GM23338 (cell line): Measurements from ENCODE around the gene AP1S1. TPM values are rescaled to one million over a fixed set of nuclear protein-coding genes. Genes with fewer than 3 reads are reported as not detected.

ENCODE experiments used
- CREB1 ChIP-seq: fragments of 250-450 bp; sonication (Bioruptor Pico); IDR thresholded peaks from 2 replicates; pipeline ENCODE4 v1.5.0; 2020; ENCODE audit warnings: low read depth, mild to moderate bottlenecking, moderate library complexity
- ZNF114 ChIP-seq: fragments of 250-450 bp; sonication (Bioruptor Pico); IDR thresholded peaks from 2 replicates; pipeline ENCODE4 v1.5.0; 2020; ENCODE audit warnings: mild to moderate bottlenecking, moderate library complexity
- polyA plus RNA-seq: library from polyadenylated mRNA; unstranded; fragments of >200 nt; fragmentation: Nextera tagmentation; extraction: Ambion mirVana; gene quantifications from 2 replicates; pipeline ENCODE4 v1.2.1, GENCODE V29; 2016
- total RNA-seq: library from RNA; depleted of rRNA; stranded (reverse); fragments of >200 nt; shearing (Covaris generic); gene quantifications from 2 replicates; pipeline ENCODE4 v1.2.3, GENCODE V29; 2014
- TF ChIP-seq, protein P1 (sequence below): fragments of 250-450 bp; sonication (Bioruptor Pico); IDR thresholded peaks from 2 replicates; pipeline ENCODE4 v1.5.0; 2020; ENCODE audit warnings: mild to moderate bottlenecking, moderate library complexity
- TF ChIP-seq, protein P2 (sequence below): IDR thresholded peaks from one replicate; pipeline ENCODE4 v1.6.1; 2018; ENCODE audit warnings: antibody characterized with exemption; ENCODE audit not compliant: unreplicated experiment
- TF ChIP-seq, protein P3 (sequence below), 2 experiments: fragments of 200-600 bp in 1 of 2; sonication (generic) in 1 of 2; conservative IDR thresholded peaks; 2 replicates each; pipeline versions ENCODE4 v1.5.1 to v1.6.1; 2016 to 2017; ENCODE audit warnings: antibody characterized with exemption in 2 of 2, low read depth in 2 of 2, mild to moderate bottlenecking in 2 of 2, moderate library complexity in 1 of 2

The AP1S1 gene
- total and polyA plus RNA-seq, 2 experiments from 2014 or later: 11.5 to 60.6 TPM

DNA sequence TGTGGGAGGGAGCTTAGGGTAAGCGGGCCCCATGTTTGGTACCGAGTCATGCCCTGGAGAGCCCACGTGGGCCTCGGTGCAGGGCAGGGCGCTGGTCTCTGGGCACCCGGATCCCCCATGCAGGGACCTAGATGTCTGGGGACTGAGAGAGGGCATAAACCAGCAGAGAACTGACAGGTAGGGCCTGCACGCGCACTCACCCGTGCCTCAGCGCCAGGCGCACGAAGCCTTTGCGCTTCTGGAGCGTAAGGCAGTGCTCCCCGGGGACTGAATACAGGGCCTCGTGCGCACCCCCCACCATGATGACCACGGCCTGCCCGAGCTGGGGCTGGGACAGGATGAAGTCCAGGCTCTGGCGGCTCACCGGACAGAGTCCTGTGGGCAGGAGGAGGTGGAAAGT lies 43.7 kb downstream of the AP1S1 start (continued):
- TF ChIP-seq, protein P1, sequence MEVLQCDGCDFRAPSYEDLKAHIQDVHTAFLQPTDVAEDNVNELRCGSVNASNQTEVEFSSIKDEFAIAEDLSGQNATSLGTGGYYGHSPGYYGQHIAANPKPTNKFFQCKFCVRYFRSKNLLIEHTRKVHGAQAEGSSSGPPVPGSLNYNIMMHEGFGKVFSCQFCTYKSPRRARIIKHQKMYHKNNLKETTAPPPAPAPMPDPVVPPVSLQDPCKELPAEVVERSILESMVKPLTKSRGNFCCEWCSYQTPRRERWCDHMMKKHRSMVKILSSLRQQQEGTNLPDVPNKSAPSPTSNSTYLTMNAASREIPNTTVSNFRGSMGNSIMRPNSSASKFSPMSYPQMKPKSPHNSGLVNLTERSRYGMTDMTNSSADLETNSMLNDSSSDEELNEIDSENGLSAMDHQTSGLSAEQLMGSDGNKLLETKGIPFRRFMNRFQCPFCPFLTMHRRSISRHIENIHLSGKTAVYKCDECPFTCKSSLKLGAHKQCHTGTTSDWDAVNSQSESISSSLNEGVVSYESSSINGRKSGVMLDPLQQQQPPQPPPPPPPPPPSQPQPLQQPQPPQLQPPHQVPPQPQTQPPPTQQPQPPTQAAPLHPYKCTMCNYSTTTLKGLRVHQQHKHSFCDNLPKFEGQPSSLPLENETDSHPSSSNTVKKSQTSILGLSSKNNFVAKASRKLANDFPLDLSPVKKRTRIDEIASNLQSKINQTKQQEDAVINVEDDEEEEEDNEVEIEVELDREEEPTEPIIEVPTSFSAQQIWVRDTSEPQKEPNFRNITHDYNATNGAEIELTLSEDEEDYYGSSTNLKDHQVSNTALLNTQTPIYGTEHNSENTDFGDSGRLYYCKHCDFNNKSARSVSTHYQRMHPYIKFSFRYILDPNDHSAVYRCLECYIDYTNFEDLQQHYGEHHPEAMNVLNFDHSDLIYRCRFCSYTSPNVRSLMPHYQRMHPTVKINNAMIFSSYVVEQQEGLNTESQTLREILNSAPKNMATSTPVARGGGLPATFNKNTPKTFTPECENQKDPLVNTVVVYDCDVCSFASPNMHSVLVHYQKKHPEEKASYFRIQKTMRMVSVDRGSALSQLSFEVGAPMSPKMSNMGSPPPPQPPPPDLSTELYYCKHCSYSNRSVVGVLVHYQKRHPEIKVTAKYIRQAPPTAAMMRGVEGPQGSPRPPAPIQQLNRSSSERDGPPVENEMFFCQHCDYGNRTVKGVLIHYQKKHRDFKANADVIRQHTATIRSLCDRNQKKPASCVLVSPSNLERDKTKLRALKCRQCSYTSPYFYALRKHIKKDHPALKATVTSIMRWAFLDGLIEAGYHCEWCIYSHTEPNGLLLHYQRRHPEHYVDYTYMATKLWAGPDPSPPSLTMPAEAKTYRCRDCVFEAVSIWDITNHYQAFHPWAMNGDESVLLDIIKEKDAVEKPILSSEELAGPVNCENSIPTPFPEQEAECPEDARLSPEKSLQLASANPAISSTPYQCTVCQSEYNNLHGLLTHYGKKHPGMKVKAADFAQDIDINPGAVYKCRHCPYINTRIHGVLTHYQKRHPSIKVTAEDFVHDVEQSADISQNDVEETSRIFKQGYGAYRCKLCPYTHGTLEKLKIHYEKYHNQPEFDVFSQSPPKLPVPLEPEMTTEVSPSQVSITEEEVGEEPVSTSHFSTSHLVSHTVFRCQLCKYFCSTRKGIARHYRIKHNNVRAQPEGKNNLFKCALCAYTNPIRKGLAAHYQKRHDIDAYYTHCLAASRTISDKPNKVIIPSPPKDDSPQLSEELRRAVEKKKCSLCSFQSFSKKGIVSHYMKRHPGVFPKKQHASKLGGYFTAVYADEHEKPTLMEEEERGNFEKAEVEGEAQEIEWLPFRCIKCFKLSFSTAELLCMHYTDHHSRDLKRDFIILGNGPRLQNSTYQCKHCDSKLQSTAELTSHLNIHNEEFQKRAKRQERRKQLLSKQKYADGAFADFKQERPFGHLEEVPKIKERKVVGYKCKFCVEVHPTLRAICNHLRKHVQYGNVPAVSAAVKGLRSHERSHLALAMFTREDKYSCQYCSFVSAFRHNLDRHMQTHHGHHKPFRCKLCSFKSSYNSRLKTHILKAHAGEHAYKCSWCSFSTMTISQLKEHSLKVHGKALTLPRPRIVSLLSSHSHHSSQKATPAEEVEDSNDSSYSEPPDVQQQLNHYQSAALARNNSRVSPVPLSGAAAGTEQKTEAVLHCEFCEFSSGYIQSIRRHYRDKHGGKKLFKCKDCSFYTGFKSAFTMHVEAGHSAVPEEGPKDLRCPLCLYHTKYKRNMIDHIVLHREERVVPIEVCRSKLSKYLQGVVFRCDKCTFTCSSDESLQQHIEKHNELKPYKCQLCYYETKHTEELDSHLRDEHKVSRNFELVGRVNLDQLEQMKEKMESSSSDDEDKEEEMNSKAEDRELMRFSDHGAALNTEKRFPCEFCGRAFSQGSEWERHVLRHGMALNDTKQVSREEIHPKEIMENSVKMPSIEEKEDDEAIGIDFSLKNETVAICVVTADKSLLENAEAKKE (CRISPR knock-in tag): no peak
- TF ChIP-seq, protein P2, sequence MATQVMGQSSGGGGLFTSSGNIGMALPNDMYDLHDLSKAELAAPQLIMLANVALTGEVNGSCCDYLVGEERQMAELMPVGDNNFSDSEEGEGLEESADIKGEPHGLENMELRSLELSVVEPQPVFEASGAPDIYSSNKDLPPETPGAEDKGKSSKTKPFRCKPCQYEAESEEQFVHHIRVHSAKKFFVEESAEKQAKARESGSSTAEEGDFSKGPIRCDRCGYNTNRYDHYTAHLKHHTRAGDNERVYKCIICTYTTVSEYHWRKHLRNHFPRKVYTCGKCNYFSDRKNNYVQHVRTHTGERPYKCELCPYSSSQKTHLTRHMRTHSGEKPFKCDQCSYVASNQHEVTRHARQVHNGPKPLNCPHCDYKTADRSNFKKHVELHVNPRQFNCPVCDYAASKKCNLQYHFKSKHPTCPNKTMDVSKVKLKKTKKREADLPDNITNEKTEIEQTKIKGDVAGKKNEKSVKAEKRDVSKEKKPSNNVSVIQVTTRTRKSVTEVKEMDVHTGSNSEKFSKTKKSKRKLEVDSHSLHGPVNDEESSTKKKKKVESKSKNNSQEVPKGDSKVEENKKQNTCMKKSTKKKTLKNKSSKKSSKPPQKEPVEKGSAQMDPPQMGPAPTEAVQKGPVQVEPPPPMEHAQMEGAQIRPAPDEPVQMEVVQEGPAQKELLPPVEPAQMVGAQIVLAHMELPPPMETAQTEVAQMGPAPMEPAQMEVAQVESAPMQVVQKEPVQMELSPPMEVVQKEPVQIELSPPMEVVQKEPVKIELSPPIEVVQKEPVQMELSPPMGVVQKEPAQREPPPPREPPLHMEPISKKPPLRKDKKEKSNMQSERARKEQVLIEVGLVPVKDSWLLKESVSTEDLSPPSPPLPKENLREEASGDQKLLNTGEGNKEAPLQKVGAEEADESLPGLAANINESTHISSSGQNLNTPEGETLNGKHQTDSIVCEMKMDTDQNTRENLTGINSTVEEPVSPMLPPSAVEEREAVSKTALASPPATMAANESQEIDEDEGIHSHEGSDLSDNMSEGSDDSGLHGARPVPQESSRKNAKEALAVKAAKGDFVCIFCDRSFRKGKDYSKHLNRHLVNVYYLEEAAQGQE: no peak
- TF ChIP-seq CREB1 (CRISPR knock-in tag) (no peak), ZNF114 (CRISPR knock-in tag) (no peak)
- TF ChIP-seq, protein P3, sequence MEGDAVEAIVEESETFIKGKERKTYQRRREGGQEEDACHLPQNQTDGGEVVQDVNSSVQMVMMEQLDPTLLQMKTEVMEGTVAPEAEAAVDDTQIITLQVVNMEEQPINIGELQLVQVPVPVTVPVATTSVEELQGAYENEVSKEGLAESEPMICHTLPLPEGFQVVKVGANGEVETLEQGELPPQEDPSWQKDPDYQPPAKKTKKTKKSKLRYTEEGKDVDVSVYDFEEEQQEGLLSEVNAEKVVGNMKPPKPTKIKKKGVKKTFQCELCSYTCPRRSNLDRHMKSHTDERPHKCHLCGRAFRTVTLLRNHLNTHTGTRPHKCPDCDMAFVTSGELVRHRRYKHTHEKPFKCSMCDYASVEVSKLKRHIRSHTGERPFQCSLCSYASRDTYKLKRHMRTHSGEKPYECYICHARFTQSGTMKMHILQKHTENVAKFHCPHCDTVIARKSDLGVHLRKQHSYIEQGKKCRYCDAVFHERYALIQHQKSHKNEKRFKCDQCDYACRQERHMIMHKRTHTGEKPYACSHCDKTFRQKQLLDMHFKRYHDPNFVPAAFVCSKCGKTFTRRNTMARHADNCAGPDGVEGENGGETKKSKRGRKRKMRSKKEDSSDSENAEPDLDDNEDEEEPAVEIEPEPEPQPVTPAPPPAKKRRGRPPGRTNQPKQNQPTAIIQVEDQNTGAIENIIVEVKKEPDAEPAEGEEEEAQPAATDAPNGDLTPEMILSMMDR (conservative IDR thresholded peaks at IDR 0.05; ENCODE audit: low read depth in 2 of 2): no peak
